Middle frontal gyrus (tissue), 1 donor: Measurements from ENCODE around the gene PTPRM.

Source experiments
- DNase-seq: peaks from one replicate; pipeline ENCODE4 v3.0.0-alpha.2; 2015; ENCODE audit warnings: low spot score; ENCODE audit errors: extremely low spot score

Gene PTPRM

GRCh38 chr18:8381821-8382459 is 814.8 kb downstream of the PTPRM start:
- DNase-seq, result no peak

GRCh38 chr18:8385400-8385799 is 818.3 kb downstream of the PTPRM start:
- no peak for DNase-seq

GRCh38 chr18:8386669-8387380 is 819.7 kb downstream of the PTPRM start:
- no peak for DNase-seq

DNA sequence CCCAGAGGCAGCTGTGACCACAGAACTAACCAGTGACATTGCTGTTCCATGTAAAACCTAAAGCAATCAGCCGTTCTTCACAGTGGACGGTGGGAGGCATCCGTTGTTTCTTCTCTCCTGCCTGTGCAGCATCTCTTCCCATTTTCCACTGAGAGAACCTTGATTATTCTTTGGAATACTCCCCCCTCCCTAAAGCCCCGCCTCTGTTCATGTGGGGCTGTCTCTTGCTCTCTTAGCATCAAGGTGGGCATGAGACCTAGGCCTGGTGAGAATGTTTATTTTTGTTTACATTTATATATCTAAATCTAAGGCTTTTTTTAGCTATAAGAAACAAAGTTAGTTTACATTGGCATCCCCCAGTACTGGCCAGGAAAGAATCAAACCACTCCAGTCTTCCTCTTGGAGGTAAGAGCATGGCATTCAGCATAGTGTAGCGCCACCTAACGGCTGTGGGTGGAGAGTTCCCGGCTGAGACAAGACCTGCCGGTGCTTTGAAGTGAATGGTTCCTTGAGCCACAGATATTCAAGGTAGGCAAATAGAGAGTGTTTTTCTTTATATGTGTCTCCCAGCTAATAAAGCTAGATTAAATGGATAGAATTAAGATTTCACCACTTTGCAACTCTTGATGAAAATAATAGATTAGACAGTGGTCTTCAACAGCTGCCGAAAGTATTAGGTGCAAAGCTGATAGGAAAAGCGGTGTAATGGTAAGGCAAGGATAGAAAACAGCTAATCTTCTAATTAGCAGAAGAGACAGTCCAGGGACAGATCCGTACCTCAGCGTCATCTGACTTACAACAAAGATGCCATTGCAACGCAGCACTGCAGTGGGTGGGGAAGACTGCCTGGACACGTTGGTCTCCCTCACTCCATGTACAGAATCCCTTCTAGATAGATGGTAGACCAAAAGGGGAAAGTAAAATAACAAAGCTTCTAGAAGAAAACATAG is 822.5 kb downstream of the PTPRM start:
- no peak for DNase-seq

DNA sequence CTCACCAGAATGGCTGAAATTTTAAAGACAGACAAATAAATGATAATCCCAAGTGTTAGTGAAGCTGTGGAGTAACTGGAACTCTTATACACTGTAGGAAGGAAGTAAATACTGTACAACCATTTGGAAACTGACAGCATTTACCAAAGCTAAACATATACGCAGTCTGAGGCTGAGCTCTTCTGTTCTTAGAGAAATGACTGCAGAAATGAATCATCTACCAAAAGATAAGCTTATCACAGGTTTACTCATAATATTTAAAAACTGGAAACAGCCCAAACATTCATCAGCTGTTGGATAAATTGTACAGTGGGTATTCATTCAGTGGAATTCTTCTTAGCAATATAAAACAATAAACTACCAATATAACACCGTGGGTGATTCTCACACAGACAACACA is 824.0 kb downstream of the PTPRM start:
- no peak for DNase-seq

- no peak for DNase-seq
Measured at GRCh38 chr18:8396254-8396653, 829.1 kb downstream of the PTPRM start.

- no peak for DNase-seq
Measured at GRCh38 chr18:8397034-8397433, 829.9 kb downstream of the PTPRM start.

DNA sequence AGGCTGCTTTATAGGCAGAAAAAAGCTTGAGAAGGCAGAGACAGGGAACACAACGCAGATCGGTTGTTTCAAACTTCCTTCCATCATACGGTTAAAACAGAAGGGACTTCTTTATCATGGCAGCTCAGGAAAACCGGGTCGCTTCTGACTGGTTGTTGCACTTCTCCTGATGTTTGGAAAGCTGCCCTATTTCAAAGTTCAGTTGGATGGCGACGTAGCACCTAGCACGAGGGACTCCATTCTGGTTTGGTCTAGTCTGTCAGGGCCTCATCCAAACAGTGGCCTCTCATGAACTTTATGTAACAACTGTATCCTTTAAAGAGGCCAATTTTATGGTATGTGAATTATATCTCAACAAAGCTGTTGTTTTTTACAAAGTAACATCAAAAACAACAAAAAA is 832.0 kb downstream of the PTPRM start:
- DNase-seq, result no peak

GRCh38 chr18:8400193-8400752 is 833.2 kb downstream of the PTPRM start:
- DNase-seq, result no peak

DNA sequence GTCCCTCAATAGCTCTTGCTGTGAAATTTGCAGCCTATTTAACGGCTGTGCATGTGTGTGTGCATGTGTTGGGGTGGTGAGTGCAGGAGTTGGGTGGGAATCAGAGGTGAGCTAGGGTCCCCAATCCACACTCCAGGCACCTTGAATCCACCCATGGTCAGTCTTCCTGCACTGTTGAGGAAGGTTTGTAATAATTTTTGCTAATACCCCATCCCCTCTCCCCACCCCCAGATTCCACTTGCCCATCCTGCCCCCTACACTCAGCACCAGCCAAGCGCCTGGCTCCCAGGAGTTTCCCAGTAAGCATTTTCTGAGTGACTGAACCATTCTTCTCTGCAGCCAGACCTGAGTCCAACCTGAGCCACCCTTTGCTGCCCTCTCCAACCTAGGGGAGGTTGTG is 833.7 kb downstream of the PTPRM start:
- DNase-seq, result no peak

GRCh38 chr18:8401606-8402005 is 834.5 kb downstream of the PTPRM start:
- no peak for DNase-seq

- no peak for DNase-seq
Measured at GRCh38 chr18:8402237-8402636, 835.1 kb downstream of the PTPRM start.

DNA sequence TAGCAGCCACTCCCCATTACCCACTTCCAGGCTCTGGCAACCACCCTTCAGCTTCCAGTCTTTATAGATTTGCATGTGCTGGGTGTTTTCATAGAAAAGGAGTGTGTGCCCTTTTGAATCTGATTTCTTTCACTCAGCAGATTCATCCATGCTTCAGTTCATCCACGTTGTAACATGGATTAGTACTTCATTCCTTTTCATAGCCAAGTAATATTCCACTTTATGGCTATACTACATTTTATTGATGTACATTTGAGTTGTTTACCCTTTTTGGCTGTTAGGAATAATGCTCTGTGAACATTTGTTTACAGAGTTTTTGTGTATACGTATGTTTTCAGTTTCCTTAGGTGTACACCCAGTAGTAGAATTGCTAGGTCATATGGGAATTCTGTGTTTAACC is 836.6 kb downstream of the PTPRM start:
- no peak for DNase-seq

GRCh38 chr18:8406186-8406867 is 839.2 kb downstream of the PTPRM start:
- DNase-seq, result no peak

DNA sequence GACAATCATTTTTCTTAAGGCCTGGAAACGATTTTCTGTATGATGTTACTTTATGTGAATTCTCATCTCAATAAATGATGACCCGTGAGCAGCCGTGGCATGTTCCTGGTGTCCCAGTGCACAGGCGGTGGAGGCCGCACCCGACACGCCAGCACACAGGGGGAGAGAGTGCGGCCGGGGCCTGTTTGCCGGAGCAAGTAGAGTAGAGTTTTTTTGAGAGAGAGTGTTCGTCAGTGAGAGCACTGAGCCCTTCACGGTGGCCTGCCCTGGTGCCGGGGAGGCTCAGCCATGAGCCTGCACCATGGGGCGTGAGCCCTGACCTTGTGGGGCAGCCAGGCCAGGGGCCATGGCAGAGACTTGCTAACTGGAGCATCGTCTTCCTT is 839.7 kb downstream of the PTPRM start:
- no peak for DNase-seq

DNA sequence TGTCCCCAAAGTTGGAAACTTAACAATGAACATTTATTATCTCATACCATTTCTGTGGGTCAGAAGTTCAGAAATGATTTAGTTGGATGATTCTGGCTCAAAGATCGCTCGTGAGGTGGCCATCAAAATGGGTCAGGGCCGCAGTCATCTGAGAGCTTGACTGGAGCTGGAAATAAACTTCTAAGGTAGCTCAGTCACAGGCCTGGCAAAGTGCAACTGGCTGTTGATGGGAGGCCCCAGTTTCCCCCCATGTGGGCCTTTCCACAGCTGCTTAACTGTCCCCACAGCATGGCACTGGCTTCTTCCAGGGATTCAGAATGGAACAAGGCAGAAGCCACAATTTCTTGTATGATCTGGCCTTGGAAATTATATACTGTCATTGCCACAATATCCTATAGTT is 842.0 kb downstream of the PTPRM start:
- DNase-seq, result no peak

- DNase-seq, result no peak
Measured at GRCh38 chr18:8411492-8411891, 844.4 kb downstream of the PTPRM start.

DNA sequence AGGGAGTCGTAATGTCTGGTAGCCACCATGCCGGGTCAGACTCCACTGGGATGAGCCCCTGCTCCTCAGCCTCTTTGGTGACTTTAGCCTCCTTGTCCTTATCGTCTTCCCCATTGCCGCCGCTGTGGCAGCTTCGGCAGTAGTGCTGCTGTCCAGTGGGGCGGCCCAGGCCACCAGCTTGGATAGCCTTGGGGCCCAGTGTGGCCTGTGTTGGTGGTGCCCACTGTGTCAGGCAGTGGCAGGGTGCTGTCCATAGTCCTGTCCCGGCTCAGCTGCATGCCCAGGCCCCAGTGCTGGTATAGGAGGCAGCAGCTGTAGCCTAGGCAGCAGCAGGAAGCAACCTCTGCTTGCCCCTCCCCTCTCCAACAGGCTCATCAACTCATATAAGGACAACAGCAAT is 845.0 kb downstream of the PTPRM start:
- no peak for DNase-seq

DNA sequence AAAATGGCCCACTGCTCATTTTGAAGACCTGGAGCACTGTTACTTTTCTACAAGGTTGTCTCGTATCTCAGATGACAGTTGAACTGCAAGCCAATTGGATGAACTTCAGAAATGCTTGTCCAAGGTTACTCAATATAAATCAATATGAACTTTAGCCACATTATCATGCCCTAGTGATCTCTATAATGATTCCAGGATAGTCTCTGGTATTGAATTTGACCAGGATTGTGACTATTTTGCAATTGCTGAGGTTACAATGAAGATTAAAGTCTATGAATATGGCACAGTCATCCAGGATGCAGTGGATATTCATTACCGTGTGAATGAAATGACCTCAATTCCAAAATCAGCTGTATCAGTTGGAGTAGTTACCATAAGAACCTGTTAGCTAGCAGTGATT is 846.1 kb downstream of the PTPRM start:
- DNase-seq, result no peak

- no peak for DNase-seq
Measured at GRCh38 chr18:8413751-8414150, 846.6 kb downstream of the PTPRM start.
